GM19035 (cell line): ENCODE measurements around the gene CCDC136.

Source experiments
- ATAC-seq: cut with Tn5 transposase; IDR thresholded peaks from one replicate; pipeline ENCODE4 v1.9.1; 2021; ENCODE audit not compliant: unreplicated experiment

Gene CCDC136

DNA sequence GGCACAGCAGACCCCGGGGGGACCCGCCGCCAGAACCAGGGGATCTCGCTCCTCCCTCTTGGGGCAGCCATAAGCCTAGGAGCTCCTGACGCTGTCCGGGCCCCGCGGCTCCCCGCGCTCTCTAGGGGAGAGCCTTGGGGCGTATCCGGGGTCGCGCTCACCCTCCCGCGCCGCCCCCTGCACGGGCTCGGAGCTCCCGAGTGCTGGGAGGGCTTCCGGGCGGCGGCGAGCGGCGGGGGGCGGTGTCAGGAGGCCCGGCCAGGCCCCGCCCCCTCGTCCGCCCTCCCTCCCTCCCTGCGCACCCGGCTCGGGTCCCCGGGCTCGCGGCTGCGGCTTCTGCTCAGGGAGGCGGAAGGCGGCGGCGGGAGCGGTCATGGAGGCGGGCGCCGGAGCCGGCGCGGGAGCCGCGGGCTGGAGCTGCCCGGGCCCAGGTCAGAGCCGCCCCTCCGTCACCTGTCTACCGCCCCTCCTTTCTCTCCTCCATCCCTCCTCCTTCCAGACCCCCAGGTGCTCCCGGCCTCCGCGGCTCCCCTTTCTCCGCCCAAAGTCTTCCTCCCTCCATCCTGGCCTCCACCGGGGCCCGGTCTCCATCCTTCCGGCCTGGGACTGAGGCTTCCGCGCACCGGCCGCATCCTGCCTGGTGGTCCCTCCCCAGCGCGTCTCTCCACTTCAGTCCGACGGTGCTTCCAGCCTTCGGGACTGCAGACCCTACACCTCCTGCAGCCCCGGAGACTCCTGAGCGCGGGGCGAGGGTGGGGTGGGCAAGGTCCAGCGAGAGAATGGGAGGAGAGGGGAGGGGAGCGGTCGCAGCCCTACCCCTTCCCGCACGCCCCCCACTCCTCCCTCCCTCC lies at the start of gene CCDC136:
CCDC136 (plus strand) TSS at position 848 of the 851 bp plus-strand sequence. CDS start 444 bp downstream, outside the sequence.
- peak; percentile 86 for ATAC-seq

GRCh38 chr7:128742206-128742605 lies 49.6 kb upstream of the CCDC136 start:
- ATAC-seq = no peak

DNA sequence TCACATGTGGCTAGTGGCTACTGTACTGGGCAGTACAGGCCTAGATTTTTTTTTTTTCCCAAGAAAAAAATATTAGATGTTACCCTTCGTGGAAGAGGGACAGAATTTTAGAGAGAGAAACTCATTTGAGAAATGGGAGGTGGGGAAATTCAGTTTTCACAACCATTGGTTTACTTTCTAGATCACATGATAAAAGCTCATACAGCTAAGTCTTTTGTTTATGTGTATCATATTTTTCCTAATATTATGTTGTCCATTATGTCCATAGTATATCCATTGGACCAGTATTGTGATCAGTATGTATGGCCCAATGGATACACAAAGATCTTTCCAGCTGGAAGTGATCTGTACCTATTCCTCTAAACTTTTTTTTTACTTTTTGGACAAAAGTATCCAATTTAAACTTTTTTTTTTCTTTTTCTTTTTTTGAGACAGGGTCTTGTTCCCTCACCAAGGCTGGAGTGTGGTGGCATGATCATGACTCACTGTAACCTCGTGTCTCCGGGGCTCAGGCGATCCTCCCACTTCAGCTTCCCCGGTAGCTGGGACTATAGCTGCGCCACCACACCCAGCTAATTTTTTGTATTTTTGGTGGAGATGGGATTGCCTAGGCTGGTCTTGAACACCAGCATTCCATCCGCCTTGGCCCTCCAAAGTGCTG lies 48.5 kb upstream of the CCDC136 start:
- no peak for ATAC-seq

DNA sequence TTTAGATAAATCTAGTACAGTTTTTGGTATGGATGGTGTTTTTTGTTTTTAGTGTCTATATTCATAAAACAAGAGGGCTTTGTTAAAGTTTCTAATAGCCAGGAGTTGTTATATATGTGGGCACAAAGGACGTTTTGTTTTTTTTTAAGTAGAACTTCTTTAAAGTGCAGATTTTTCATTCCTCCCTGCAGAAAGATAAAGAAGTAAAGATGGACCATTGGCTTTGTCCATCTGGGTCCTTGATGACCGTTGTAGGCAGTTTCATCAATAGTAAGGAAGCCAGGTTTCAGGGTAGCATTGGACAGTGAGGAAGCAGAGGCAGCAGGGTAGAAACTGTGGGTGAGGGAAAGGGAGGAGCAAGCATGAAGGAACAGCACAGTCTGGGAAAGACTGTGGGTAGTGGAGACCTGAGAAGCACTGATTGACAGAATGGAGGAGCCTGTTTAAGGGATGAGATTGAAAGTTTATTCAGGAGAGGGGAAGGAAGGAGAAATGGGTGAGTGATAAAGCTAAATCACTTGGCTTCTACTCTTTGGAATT lies 47.3 kb upstream of the CCDC136 start:
- ATAC-seq = no peak

DNA sequence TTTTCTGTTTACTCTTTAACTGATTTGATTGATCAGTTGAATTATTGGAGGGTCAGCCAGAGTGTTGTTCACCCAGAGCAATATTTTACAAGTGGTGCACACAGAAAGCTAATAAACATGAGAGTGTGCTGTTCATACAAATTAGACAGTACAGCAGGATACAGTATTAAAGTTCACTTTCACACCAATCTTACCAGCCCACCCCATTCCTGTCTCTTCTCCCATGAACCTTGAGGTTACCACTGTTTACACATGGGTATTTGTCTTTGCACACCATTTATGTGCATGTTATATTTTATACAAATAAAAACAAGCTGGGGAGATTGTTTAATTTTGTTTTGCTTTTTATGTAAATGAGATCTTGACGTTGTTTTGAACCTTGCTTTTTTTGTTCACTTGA lies 46.1 kb upstream of the CCDC136 start:
- ATAC-seq = no peak

DNA sequence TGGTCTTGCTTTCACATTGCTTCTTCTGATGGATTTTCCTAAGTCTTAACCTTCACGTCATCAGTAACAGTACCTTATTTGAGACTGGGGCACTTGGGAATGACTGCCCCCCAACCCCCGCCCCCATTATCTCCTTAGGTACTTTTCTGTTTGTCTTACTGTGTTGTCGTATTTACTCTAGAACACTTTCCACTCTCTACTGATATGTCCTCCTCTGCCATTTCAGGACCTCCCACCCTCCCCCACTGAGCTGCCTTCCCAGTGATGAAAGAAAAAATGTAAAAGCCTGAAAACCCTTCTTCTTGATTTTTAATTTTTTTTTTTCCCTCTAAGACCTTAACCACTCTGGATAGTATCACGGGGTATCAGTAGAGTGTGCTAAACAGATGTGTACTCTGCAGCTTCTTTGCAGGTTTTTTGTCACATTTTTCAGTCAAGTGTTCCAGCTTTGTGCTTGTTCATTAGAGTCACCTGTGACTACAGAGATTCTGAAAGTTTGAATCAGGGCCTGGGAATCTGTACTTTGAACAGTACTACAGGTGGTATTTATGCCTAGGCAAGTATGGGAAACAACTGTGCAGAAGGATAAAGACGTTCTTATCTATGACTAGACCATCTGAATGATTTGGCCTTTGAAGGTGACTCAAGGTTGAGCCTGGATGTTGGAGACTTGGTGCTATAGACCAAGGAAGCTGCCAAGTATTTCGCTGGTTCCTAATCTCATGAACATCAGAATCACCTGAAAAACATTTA lies 44.3 kb upstream of the CCDC136 start:
- no peak for ATAC-seq

DNA sequence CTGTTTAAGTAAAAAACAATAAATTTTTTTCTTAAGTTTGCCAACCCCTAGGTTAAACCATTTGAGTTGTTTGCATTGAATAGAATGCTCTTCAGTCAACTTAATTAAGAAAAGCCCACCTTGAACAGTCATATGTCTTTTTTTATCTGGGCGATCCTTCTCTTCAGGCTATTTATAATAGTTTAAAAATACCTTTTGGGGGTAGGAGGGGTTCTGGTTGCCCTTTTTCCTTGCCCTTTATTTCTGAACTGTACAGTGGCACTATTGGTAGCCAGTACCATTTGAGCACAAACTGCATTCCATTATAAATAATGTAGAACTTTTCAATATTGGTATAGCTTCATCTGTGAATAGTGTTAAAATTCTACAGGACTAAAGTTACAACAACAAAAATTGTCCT lies 39.5 kb upstream of the CCDC136 start:
- no peak for ATAC-seq

- ATAC-seq = no peak
Observed at GRCh38 chr7:128755075-128755818, 36.5 kb upstream of the CCDC136 start.

DNA sequence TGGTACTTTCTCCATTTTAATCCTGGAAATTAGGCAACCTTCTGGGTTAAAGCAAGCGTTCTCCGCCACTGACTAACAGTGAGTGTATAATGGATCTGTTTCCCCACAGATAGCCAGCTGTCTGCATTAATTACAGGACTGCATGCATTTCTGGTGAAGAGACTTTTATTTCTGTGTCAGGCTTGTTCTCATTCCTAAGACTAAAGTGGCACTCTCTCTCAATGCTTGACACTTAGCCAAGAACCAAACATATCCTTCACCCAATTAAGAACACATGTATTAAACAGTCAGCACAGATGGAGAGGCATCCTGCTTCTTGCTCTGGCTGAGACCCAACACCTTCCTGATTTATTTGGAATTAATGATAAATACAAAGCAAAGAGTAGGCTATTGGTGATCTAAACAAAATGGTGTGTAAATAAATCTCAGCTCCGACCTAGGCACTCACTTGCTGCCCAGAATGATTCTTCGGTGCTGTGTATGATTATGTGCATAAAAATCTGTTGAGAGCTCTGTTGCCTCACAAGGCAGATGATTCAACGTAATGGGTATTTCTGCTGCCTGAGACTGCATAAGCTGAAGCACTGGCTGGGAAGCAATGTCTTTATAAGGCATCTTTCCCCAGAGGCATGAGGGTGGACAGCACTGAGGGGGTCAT lies 35.8 kb upstream of the CCDC136 start:
- ATAC-seq = no peak

DNA sequence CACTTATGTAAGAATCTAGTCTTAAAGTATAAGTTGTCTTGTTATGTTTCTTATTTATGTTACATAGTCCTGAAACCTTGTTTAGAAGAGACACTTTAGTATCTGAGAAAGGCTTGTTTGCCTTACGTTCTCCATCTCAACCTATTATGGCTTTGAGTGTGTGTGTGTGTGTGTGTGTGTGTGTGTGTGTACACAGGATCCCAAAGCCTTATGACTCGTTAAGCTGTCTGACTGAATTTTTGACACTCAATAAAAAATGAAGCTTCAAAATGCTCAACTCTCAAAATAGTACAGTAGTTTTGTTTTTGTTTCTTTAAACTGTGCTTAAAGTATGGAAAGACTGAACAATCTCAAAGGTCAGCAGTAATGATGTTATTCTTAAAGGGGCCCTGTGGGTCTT lies 34.6 kb upstream of the CCDC136 start:
- no peak for ATAC-seq

DNA sequence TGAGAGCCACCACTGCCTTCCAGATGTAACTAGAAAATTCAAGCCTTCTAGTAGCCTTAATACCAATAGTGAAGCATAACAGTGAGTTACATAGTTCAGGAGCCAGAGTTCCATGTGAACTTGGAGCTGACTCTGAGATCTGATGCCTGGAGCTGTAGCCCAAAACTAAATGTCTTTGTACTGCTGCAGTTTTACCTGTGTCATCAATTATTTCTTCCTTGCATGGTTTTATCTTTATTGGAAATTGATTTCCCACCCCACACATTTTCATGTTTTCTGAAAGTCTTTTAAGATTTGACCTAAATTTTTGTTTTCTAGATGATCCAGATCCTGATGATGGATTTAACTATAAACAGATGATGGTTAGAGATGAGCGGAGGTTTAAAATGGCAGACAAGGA lies 33.2 kb upstream of the CCDC136 start:
- no peak for ATAC-seq

DNA sequence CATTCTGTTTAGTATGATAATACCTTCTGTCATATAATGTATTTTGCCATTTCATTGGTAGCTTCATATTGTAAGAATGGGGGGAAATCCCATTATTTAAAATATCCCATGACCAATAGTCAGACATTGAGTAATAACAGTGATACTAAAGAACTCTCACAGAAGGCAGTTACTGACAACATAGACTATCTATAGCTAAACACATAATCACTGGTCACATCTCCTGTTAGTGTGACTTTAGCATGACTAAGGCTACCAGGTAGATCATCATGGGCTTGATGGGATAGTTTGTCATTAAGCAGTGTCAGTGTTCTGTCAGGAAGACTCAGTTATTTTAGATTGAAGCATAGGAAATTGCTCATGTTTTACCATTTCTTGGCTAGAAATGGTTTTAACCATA lies 32.5 kb upstream of the CCDC136 start:
- no peak for ATAC-seq

DNA sequence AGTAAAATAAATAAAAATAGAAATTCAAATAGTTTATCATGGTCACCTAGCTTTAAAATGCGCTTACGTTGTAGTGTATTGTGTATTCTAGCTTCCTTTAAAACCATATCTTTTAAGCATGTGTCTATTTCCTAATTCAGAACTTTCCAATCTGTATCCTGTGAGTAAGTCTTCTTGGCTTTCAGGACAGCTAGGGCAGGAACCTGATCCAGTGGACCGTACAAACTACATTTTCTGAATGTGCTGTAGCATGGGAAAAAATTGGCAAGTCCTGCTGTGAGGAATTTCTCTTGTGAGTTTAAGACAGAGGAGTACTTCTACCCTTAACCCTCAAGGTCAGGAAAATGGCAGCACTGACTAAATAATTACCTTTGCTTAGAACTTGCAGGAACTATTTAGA lies 28.2 kb upstream of the CCDC136 start:
- no peak for ATAC-seq

DNA sequence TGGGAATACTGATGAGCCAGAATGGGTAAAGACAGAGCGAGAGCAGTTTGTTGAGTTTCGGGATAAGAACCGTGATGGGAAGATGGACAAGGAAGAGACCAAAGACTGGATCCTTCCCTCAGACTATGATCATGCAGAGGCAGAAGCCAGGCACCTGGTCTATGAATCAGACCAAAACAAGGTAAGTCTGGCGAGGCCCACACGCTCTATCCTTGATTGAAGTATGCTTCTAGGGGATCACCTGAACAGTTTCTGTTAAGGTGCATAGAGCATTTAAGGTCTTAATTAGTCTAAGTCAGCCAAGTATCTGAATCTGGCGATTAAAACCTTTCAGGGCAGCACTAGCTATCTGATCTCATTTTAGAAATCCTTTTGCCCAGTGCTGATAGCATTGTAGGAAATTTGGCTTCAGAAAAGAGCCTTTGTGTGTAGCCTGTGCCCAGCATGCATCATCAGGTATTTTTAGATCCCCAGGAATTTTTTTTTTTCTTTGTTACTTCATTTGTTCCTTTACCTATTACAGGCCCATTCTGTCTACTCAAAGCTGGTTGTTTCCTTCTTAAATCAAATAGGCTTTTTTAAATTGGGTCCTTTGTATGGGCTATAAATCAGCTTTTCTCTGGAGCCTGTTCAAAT lies 24.2 kb upstream of the CCDC136 start:
- no peak for ATAC-seq

DNA sequence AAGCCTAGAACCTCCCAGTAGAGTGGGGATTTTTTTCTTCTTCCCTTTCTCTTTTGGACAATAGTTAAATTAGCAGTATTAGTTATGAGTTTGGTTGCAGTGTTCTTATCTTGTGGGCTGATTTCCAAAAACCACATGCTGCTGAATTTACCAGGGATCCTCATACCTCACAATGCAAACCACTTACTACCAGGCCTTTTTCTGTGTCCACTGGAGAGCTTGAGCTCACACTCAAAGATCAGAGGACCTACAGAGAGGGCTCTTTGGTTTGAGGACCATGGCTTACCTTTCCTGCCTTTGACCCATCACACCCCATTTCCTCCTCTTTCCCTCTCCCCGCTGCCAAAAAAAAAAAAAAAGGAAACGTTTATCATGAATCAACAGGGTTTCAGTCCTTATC lies 21.5 kb upstream of the CCDC136 start:
- ATAC-seq = no peak

DNA sequence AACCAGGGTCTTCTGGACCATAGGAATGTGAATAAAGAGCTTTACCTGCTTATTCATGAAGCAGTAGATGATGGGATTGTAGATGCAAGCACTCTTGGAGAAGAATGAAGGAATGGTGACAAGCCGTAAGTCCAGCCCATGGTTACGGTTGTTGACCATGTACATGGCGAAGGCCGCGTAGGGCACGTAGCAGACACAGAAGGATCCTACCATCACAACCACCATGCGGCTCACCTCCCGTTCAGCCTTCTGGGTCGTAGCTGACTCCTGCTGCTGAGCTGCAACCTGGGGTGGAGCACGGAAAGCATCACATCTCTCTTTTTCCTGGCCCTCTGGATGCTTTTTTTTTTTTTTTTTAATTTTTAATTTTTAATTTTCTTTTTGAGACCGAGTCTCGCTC lies 18.2 kb upstream of the CCDC136 start:
- no peak for ATAC-seq

- no peak for ATAC-seq
Observed at GRCh38 chr7:128774029-128774689, 17.6 kb upstream of the CCDC136 start.

DNA sequence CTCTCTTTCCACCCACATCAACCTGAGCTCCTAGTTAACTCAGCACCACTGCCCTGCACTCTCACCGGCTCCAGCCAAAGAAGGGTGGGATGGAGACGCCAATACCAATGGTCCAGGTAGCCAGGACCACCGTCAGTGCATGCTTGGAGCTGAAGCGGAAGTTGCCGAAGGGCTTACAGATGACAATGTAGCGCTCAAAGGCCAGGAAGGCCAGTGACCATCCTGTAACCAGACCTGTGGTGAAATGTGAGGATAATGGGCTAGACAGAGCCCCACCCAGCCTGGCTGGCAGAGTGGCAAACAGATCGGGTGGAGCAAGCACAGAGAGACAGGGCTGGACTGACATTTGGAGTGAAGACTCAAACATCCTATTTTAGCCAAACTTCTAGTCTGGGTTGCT lies 16.8 kb upstream of the CCDC136 start:
- ATAC-seq = no peak

- ATAC-seq = no peak
Observed at GRCh38 chr7:128775744-128776474, 15.9 kb upstream of the CCDC136 start, which contains the start of gene OPN1SW. OPN1SW (minus strand) TSS chr7:128775794; CDS start chr7:128775781, 13 bp downstream.
